Lower leg skin (tissue), 3 donors: ENCODE results near the gene TUBB6.

Experiments used
- POLR2A ChIP-seq, 2 donors: fragments of 450-650 bp; IDR thresholded peaks; one replicate each; pipeline ENCODE4 v1.6.1; 2016 to 2017; ENCODE audit warnings: antibody characterized with exemption in 2 of 2, mild to moderate bottlenecking in 1 of 2, moderate library complexity in 1 of 2
- TF ChIP-seq, protein P1 (sequence below), 3 donors: fragments of 450-650 bp; IDR thresholded peaks; one replicate each; pipeline ENCODE4 v1.5.1; 2016; ENCODE audit warnings: antibody characterized with exemption in 3 of 3, mild to moderate bottlenecking in 3 of 3, moderate library complexity in 2 of 3

DNA sequence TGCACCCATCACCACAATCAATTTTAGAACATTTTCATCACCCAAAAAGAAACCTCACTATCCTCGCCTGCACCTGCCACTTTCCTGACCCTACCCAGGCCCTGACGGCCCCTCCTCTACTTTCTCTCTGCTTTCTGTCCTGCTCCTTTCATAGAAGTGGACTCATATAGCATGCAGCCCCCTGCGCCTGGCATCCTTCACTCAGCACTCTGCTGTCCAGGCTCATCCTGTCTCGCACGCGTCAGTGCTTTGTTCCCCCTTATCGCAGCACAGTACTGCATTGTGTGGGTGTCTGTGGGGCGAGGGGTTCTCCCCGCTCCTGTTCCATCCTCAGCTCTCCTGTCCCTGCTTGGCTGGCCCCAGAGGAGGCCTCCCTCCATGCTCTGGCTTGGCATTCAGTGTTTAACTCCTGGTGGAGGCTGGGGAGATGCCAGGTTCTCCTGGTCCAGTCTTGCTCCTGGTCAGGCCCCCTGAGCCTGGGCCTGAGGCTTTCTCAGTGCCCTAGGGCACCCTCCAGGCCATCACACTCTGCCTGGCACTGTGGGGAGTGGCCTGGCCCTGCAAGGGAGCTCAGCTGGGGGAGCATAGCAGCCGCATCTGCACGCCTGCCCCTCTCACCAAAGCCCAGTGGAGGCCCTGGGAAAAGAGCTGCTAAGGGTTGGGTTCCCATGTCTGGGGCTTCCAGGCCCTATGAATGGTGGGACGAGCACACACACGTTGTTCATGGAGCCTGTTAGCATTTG lies 6.6 kb upstream of the TUBB6 start:
- no peak for TF ChIP-seq POLR2A (IDR thresholded peaks at IDR 0.05)
- TF ChIP-seq, protein P1, sequence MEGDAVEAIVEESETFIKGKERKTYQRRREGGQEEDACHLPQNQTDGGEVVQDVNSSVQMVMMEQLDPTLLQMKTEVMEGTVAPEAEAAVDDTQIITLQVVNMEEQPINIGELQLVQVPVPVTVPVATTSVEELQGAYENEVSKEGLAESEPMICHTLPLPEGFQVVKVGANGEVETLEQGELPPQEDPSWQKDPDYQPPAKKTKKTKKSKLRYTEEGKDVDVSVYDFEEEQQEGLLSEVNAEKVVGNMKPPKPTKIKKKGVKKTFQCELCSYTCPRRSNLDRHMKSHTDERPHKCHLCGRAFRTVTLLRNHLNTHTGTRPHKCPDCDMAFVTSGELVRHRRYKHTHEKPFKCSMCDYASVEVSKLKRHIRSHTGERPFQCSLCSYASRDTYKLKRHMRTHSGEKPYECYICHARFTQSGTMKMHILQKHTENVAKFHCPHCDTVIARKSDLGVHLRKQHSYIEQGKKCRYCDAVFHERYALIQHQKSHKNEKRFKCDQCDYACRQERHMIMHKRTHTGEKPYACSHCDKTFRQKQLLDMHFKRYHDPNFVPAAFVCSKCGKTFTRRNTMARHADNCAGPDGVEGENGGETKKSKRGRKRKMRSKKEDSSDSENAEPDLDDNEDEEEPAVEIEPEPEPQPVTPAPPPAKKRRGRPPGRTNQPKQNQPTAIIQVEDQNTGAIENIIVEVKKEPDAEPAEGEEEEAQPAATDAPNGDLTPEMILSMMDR (IDR thresholded peaks at IDR 0.05) = no peak
